ENCODE data around the gene SPP1. TPM values are rescaled to one million over a fixed set of nuclear protein-coding genes. Genes with fewer than 3 reads are reported as not detected.

The SPP1 gene
- polyA plus RNA-seq, 1 donor (not counting 4 experiments of a cell fraction or from before 2014, with no cell fraction given) = 0.84 TPM

- FAIRE-seq (peak; percentile 13), DNase-seq (ENCODE audit: low read depth, low spot score) (no peak)
- H3K4me2 ChIP-seq (ENCODE audit: control insufficient read depth, extremely low read depth, insufficient read depth, low read depth, low read length) = peak overlapping the region; percentile 16
- no peaks in the 10 kb centered on the region for H3K36me3 ChIP-seq (ENCODE audit: control insufficient read depth in 2 of 2, extremely low read depth in 1 of 2, insufficient read depth in 2 of 2, low read length in 2 of 2)
- no peaks in the 10 kb centered on the region for H4K20me1 ChIP-seq (ENCODE audit: control insufficient read depth, extremely low read depth, insufficient read depth, low read length)
- no peaks in the 10 kb centered on the region for H3K27me3 ChIP-seq (ENCODE audit: control insufficient read depth, extremely low read depth, insufficient read depth, low read length)
- H3K27ac ChIP-seq (ENCODE audit: control insufficient read depth, insufficient read depth, low read length) = peak overlapping the region; percentile 15
- no peak overlapping the region for H3K9ac ChIP-seq (ENCODE audit: control insufficient read depth, extremely low read depth, insufficient read depth, low read length)
- peaks cover 71% of the 10 kb centered on the region for H3K79me2 ChIP-seq (ENCODE audit: control insufficient read depth, insufficient read depth, low read length)
- H3K4me1 ChIP-seq (ENCODE audit: control insufficient read depth, extremely low read depth, insufficient read depth, low read length) = peaks cover 37% of the 10 kb centered on the region
- no peak overlapping the region for H2AFZ ChIP-seq (ENCODE audit: control insufficient read depth, low read length)
- no peak for TF ChIP-seq CTCF (optimal IDR thresholded peaks at IDR 0.05 in 1 of 3, IDR thresholded peaks at IDR 0.05 in 1 of 3, conservative IDR thresholded peaks at IDR 0.05 in 1 of 3; ENCODE audit: extremely low read depth in 1 of 3, insufficient read depth in 2 of 3, low read length in 3 of 3)
- no peak for TF ChIP-seq EZH2 (IDR thresholded peaks at IDR 0.05; ENCODE audit: low read length)
- no peak overlapping the region for H3K4me3 ChIP-seq (ENCODE audit: control insufficient read depth in 2 of 3, extremely low read depth in 1 of 3, insufficient read depth in 2 of 3, low read depth in 1 of 3, low read length in 3 of 3)
- no peaks in the 10 kb centered on the region for H3K9me1 ChIP-seq (ENCODE audit: control insufficient read depth, extremely low read depth, insufficient read depth, low read length)
- H3K9me3 ChIP-seq (ENCODE audit: control insufficient read depth, low read depth, low read length) = no peaks in the 10 kb centered on the region
- dilution Hi-C loops (cut with MboI; ENCODE audit: extremely low pct_ligation_motif_present, low sequenced_read_pairs) = no loop called here
Observed at GRCh38 chr4:88014386-88014905, 38.9 kb downstream of the SPP1 start.

GRCh38 chr4:88015659-88016295 is 40.3 kb downstream of the SPP1 start:
- no peak overlapping the region for H3K4me2 ChIP-seq (ENCODE audit: control insufficient read depth, extremely low read depth, insufficient read depth, low read depth, low read length)
- no peak for DNase-seq (ENCODE audit: low read depth, low spot score)
- H3K4me3 ChIP-seq (ENCODE audit: control insufficient read depth in 2 of 3, extremely low read depth in 1 of 3, insufficient read depth in 2 of 3, low read depth in 1 of 3, low read length in 3 of 3) = no peak overlapping the region
- H3K79me2 ChIP-seq (ENCODE audit: control insufficient read depth, insufficient read depth, low read length) = peaks cover 62% of the 10 kb centered on the region
- H3K27me3 ChIP-seq (ENCODE audit: control insufficient read depth, extremely low read depth, insufficient read depth, low read length) = no peaks in the 10 kb centered on the region
- no peaks in the 10 kb centered on the region for H3K9me1 ChIP-seq (ENCODE audit: control insufficient read depth, extremely low read depth, insufficient read depth, low read length)
- no peaks in the 10 kb centered on the region for H3K36me3 ChIP-seq (ENCODE audit: control insufficient read depth in 2 of 2, extremely low read depth in 1 of 2, insufficient read depth in 2 of 2, low read length in 2 of 2)
- H2AFZ ChIP-seq (ENCODE audit: control insufficient read depth, low read length) = no peak overlapping the region
- dilution Hi-C loops (cut with MboI; ENCODE audit: extremely low pct_ligation_motif_present, low sequenced_read_pairs) = no loop called here
- H3K9ac ChIP-seq (ENCODE audit: control insufficient read depth, extremely low read depth, insufficient read depth, low read length) = no peak overlapping the region
- no peak for FAIRE-seq
- no peaks in the 10 kb centered on the region for H3K9me3 ChIP-seq (ENCODE audit: control insufficient read depth, low read depth, low read length)
- H3K27ac ChIP-seq (ENCODE audit: control insufficient read depth, insufficient read depth, low read length) = no peak overlapping the region
- no peak for TF ChIP-seq EZH2 (IDR thresholded peaks at IDR 0.05; ENCODE audit: low read length)
- no peak for TF ChIP-seq CTCF (optimal IDR thresholded peaks at IDR 0.05 in 1 of 3, IDR thresholded peaks at IDR 0.05 in 1 of 3, conservative IDR thresholded peaks at IDR 0.05 in 1 of 3; ENCODE audit: extremely low read depth in 1 of 3, insufficient read depth in 2 of 3, low read length in 3 of 3)
- H4K20me1 ChIP-seq (ENCODE audit: control insufficient read depth, extremely low read depth, insufficient read depth, low read length) = no peaks in the 10 kb centered on the region
- peaks cover 24% of the 10 kb centered on the region for H3K4me1 ChIP-seq (ENCODE audit: control insufficient read depth, extremely low read depth, insufficient read depth, low read length)
